Measurements from ENCODE around the gene CCDC171.

Gene CCDC171

DNA sequence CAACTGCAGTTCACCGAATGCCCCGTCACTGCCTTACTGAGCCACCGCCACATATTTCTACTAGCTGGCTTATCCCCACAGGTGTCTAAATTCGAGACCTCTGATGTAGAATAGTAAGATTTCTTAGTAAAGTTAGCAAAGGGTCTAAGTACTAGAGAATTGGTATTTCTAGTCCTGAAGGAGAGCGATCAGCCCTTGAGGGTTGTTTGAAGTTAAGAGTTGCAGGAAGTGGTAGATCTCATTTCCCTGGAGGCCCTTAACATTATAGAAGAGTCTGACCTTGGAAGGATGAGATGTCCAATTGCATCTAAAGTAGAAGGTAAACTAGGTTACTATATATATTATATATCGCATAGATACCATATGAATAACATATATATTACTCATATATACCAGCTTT is 451.8 kb downstream of the CCDC171 start:
- no peak for DNase-seq

DNA sequence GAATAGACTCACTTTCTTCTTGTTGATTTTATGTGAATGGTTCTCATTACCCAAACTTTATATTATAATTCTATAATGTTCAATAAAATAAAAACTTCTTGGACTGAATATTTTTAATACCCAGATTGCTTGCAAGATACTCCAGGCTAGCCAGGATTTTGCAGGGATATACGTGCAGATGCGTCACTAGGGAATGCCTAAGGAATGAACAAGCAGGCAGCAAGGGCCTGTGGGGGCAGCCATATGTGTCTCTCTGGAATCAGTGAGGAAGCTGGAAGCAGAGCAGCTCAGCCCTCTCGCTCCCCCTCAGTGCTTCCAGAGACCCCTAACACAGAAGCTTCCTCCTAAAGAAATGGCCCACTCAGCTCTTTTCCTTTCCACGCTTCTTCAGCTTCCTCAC is 457.4 kb downstream of the CCDC171 start:
- DNase-seq = no peak

DNA sequence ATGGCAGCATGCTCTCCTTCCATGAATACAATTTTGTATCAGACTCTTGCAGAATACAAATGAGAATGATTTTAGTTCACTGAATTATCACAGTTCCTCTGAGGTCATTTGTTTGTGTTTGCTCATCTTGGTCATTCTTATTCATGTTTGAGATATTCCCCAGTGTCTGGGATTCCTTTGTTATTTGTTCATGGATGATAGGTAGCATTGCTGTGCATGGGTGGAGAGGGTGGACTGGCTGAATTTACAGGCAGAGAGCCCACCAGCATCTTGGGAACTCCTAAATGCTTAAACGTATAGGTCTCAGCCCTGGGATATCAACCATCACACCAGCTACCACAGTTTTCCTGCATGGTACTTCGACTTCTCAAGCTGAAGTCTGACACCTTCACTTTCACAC is 459.8 kb downstream of the CCDC171 start:
- DNase-seq = no peak

DNA sequence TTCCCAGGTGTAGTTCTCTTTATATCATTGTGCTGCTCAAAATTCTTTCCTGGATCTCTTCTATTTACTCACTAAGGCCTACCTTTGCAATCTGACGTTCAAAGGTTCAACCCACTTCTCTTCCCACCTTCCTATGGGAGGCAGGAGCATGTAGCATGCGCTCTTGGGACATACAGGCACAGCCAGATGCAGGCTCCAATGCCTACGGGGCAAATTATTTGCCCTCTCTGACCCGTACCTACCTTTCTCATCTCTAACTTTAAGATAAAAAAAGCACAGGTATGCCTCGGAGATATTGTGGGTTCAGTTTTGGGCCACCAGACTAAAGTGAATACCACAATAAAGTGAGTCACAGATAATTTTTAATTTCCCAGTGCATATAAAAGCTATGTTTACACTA is 460.5 kb downstream of the CCDC171 start:
- no peak for DNase-seq

DNA sequence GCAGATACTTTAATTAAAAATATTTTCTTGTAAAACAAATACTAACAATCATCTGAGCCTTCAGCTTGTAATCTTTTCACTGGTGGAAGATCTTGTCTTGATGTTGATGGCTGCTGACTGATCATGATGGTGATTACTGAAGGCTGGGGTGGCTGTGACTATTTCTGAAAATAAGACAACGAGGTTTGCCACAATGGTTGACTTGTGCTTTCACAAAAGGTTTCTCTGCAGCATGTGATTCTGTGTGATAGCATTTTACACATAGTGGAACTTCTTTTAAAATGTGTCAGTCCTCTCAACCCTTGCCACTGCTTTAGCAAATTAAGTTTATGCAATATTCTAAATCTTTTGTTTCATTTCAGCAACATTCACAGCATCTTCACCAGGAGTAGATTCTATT is 461.0 kb downstream of the CCDC171 start:
- no peak for DNase-seq

DNA sequence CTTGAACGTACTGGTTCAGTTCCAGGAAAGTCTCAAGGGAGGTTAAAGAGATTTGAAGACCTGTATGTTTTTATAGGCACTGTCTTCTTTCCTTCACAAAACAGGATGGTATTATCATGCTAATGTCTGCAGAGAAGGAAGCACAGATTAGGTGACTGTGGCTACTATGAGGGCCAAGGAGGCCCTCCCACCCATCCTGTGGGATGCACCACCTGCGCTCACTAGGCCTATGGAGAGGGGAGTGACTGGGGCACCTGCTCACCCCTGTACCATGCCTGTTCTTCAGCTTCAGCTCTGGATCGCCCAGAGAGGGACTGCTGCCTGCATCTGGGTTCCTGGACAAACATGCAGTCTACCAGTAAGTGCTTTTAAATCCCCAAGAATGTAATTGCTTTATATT is 469.4 kb downstream of the CCDC171 start:
- no peak for DNase-seq

DNA sequence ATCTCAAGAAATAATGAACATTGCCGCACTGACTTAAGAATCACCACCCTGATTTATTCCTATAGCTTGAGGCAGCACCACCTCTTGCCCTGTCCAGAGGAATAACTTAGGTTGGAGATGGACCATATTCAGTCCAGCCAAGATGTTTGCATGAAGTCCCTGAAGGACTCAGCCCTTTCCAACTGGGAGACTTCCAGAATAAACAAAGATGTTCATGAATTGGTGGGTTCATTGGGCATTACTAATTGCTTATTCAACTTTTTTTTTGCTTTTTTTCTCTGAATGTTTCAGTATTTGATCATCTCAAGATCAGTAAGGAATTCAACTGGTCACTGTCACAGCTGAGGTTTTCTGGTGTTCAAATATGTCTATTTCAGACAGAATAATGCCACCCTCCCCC is 470.6 kb downstream of the CCDC171 start:
- DNase-seq = no peak

Data from GF-D8 (cell line).